Measurements from ENCODE around the gene TMEM14B.

DNA sequence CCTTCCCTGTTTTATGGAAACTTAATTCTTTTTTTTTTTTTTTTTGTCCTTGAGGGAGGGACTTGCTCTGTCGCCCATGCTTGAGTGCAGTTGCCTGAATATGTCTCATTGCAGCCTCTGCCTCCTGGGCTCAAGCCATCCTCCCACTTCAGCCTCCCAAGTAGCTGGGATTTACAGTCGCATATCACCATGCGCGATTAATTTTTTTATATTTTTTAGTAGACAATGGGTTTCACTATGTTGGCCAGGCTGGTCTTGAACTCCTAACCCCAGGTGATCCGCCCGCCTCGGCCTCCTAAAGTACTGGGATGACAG, 24.1 kb upstream of the TMEM14B start:
- TF ChIP-seq SMC3 (IDR thresholded peaks at IDR 0.05) (no peak), EP300 (IDR thresholded peaks at IDR 0.05) (no peak), HEYL (CRISPR knock-in tag; IDR thresholded peaks at IDR 0.05) (no peak), POLR2A (IDR thresholded peaks at IDR 0.05; ENCODE audit: low read length) (no peak), FOSL2 (IDR thresholded peaks at IDR 0.05) (no peak), FOSL2 (CRISPR knock-in tag; IDR thresholded peaks at IDR 0.05) (no peak), CHD2 (IDR thresholded peaks at IDR 0.05; ENCODE audit: low read length, partially characterized antibody) (no peak)
- TF ChIP-seq, protein P1, sequence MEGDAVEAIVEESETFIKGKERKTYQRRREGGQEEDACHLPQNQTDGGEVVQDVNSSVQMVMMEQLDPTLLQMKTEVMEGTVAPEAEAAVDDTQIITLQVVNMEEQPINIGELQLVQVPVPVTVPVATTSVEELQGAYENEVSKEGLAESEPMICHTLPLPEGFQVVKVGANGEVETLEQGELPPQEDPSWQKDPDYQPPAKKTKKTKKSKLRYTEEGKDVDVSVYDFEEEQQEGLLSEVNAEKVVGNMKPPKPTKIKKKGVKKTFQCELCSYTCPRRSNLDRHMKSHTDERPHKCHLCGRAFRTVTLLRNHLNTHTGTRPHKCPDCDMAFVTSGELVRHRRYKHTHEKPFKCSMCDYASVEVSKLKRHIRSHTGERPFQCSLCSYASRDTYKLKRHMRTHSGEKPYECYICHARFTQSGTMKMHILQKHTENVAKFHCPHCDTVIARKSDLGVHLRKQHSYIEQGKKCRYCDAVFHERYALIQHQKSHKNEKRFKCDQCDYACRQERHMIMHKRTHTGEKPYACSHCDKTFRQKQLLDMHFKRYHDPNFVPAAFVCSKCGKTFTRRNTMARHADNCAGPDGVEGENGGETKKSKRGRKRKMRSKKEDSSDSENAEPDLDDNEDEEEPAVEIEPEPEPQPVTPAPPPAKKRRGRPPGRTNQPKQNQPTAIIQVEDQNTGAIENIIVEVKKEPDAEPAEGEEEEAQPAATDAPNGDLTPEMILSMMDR (IDR thresholded peaks at IDR 0.05), result no peak
- TF ChIP-seq, protein P2, sequence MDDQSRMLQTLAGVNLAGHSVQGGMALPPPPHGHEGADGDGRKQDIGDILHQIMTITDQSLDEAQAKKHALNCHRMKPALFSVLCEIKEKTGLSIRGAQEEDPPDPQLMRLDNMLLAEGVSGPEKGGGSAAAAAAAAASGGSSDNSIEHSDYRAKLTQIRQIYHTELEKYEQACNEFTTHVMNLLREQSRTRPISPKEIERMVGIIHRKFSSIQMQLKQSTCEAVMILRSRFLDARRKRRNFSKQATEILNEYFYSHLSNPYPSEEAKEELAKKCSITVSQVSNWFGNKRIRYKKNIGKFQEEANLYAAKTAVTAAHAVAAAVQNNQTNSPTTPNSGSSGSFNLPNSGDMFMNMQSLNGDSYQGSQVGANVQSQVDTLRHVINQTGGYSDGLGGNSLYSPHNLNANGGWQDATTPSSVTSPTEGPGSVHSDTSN (IDR thresholded peaks at IDR 0.05), result no peak
